ENCODE results near the gene PTPN21.
A peak's percentile ranks its signal among the peaks of the same experiment; 100 is the strongest.

The PTPN21 gene

GRCh38 chr14:88503754-88504406, 50.9 kb downstream of the PTPN21 start:
- DNase-seq = no peak

DNA sequence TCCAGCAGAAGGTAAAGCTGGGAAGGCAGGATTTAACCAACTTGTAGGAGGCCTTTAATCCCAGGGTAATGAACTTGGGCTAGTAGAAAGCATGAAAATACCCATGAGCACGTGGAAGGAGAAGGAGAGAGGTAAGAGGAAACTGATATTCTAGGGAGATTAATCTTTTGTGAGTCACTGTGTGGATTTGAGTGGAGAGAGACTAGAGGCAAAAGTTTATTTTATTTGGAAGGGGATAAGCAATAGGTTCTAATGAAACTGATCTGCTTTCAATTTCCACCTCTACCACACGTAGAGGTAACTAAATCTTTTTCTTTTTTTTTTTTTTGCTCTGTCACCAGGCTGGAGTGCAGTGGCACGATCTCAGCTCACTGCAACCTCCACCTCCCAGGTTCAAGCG, 52.1 kb downstream of the PTPN21 start:
- DNase-seq = peak; percentile 29

DNA sequence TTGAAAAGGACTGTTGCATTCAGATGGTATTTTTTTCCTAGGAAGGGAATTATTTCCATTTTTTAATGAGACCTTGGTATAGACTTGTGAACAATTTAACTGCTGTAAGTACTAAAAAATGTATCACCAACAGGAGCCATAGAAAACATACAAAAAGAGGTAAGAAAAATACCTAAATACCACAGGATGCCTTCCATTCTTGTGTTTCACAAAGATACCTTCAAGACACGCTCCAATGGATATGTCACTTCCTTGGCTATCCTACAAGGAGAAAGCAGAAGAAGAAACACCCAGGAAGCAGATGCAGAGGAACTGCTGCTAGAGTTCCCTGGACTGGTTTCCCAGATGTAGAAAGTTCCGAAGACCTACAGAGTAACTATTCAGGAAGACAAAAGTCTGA, 54.2 kb downstream of the PTPN21 start:
- DNase-seq = no peak

DNA sequence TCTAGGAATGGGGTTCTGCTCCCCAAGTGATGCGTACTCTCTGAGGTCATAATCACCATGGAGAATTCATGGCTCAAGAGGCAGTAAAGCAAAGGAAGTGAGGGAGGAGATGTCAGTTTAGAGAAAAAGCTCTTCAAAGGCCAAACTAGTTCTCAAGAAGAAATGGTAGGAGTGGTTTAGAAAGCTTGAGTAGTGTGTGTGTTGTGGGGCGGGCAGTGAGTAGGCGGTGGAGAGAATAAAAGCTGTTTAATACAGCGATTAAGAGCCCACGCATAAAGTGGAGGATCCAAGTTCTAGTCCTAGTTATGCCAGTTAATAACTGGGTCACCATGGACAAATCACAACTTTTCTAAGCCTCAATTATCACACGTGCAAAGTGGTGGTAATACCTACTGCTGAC, 55.6 kb downstream of the PTPN21 start:
- DNase-seq = no peak

- DNase-seq = no peak
Observed at GRCh38 chr14:88496414-88496813, 58.4 kb downstream of the PTPN21 start.

DNA sequence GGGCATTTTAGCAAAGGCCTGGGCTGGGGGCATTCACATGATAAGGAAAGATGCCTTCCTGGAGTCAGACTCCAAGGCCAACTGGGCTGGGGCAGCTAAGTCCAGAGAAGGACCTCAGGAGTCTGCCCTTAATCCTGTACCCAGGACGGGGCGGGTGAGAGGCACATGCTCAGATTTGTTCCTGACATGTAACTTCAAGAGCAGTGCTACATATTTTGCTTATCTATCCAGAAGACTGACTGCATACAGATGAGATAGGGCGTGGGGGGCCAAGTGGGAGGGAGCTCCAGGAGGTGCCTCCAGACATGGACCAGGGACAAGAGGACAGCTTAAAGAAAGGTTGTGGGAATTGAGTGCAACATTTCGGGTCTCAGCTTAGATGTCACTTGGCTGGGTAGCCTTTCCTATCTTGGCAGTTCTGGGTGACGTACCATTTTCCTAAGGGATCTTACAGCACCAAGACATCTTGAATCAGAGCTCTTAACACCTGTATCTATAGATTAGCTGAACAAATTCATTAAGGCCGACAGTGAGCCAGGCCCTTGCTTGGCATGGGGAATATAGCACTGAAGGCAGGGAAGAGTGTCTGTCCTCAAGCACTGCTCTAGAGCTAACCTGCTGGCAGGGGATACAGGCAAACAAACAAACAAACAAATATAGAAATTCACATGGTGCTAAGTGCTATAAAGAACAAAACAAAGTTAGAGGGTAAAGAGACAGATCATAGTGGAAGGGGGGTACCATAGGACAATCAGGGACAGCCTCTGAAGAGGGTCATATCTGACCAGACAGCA, 61.2 kb downstream of the PTPN21 start:
- no peak for DNase-seq

GRCh38 chr14:88492272-88493089, 62.3 kb downstream of the PTPN21 start:
- peak; percentile 89 for DNase-seq

DNA sequence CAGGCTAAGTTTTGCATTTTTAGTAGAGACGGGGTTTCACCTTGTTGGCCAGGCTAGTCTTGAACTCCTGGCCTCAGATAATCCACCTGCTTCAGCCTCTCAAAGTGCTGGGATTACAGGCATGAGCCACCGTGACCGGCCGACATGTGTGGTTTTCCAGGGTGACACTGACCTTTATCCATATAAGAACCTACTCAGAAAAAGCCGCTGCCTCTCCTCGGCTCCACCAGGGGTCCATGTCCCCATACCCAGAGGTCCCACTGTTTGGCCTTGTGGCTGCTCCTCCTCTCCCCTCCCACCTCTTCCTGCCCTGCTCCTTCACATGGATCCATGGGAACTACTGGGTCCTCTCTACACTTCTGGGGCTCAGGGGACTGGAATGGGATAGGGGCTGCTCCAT, 64.6 kb downstream of the PTPN21 start:
- no peak for DNase-seq

- no peak for DNase-seq
Observed at GRCh38 chr14:88488897-88489296, 65.9 kb downstream of the PTPN21 start.

- no peak for DNase-seq
Observed at GRCh38 chr14:88488081-88488480, 66.7 kb downstream of the PTPN21 start.

- no peak for DNase-seq
Observed at GRCh38 chr14:88482524-88482923, 72.3 kb downstream of the PTPN21 start.

GRCh38 chr14:88481794-88482193, 73.0 kb downstream of the PTPN21 start:
- no peak for DNase-seq

DNA sequence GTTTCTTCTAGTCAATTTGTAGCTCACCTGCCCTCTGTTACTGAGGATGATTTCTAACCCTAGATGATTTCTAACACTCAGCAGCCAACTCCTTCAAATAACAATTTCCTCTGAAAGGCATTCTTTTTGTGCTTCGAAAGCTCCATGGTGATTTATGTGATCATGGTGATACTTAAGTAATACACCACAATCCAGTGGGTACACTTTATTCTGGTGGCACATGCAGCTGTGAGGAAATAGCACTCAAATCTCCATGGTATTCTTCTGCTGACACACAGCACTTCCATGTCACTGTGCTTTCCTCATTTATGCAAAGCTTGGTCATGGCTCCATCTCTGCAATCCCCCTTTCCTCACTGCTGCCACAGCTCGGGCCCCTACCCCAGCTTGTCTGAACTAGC, 73.7 kb downstream of the PTPN21 start:
- no peak for DNase-seq

DNA sequence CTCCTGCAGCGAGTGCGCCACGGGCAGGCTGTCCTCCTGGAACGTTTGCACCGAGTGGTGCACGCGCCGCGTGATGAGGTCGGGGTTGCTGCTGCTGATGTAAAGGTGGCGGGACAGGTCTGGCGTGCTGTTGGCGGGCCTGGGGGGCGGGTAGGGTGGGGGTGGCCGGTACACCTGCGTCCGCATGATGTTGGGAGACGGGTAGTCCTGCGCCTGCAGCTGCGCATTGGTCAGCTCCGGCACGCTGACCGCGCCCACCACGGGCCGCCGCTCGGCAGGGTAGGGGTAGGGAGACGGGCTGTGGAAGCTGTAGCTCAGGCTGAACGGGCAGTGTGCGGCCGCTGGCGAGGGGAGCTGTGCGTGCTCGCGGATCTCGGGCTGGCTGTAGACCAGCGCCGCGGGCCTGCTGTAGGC, 75.2 kb downstream of the PTPN21 start:
- DNase-seq = no peak

- DNase-seq = no peak
Observed at GRCh38 chr14:88478931-88479330, 75.9 kb downstream of the PTPN21 start.

DNA sequence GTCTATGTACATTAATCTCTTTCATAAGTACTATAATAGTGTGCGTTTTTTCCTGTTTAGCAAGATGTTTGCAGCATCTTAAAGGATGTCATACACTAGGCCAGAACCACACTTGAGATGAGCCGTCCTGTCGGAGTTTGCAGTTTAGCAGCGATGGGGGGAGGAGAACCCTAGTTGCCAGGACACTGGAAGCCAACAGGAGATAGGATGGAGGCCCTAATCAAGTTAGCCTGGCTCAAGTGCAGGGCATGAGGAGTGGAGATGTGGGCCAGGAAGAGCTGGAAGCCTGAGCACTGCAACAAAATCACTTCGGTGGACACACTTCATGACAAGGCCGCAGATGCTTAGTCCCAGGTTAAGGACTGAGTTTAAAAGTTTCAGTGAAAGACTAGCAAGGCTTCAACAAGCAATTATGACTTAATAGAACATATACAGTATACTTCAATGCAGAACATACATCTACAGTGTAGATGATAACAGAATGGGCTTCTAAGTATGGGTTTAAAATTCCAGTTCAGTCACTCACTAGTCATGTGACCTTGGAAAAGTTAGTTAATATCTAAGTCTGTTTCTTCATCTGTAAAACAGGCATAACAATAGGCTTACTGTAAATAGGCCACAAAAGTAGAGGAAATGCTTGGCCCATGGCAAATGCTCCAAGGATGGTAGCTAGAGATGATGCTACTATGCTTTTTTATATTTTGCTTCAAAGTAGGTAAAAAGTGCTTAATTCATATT, 77.1 kb downstream of the PTPN21 start:
- no peak for DNase-seq

DNA sequence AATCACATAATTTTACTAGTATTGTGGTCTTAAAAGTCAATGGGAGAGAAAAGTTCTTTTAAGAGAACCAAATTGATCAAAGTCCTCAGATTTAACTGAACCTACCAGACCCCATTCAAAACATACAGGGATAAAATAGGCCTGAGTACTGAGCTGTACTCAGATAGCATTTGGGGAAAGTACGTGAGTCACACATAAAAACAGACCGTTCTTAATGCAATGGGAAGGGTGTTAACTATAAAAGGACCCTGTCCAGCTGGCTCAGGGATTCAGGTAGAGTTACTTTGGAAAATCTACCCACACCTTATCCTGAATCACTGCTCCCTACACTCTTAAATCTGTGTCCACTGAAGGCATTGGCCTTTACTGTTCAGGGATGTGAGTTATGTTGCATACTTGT, 78.0 kb downstream of the PTPN21 start:
- no peak for DNase-seq

DNA sequence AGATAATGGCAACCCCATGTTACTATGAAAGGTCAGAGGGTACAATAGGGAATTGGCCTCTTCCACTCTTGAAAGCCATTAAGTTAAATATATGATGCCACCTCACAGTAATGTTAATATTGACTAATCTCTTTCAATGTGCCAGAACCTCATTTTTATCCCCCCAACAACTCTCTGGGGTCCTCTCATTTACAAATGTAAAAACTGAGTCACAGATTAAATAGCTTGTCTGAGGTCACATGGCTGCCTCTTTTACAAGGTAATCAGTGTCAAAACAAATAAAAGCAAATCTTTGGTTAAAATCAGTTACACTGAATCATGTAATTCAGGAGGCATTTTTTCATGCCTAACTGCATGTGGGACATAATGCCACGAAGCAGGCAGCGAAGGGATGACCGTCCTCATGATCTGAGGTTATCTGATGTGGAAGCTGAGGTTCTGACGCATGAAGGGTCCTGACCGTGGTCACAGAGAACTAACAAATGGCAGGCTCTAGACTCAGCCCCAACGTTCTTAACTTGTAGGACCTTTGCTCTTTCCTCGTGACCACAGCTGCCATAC, 78.5 kb downstream of the PTPN21 start:
- no peak for DNase-seq

- DNase-seq = no peak
Observed at GRCh38 chr14:88473791-88474190, 81.0 kb downstream of the PTPN21 start.

- no peak for DNase-seq
Observed at GRCh38 chr14:88470542-88471440, 84.0 kb downstream of the PTPN21 start.

GRCh38 chr14:88468406-88468805, 86.4 kb downstream of the PTPN21 start:
- no peak for DNase-seq

- peak; percentile 39 for DNase-seq
Observed at GRCh38 chr14:88463318-88463717, 91.5 kb downstream of the PTPN21 start.

Measured in NCI-H82 (cell line).